Nephron progenitor cell (in vitro differentiated cells): ENCODE results near the gene CLEC1A.

Experiments
- DNase-seq: peaks from one replicate; pipeline ENCODE4 v3.0.0; 2021
- H3K27ac Mint-ChIP-seq: 2 replicates; pipeline ENCODE4 v1.8.0; 2021; ENCODE audit warnings: mild to moderate bottlenecking, moderate library complexity, mixed read lengths
- H3K27me3 Mint-ChIP-seq: 2 replicates; pipeline ENCODE4 v1.8.0; 2021; ENCODE audit warnings: mild to moderate bottlenecking, low read depth, mixed read lengths; ENCODE audit not compliant: poor library complexity
- H3K36me3 Mint-ChIP-seq: 2 replicates; pipeline ENCODE4 v1.8.0; 2021; ENCODE audit warnings: low read depth, mixed read lengths
- H3K4me1 Mint-ChIP-seq: 2 replicates; pipeline ENCODE4 v1.8.0; 2021; ENCODE audit warnings: mixed read lengths
- H3K4me3 Mint-ChIP-seq: 2 replicates; pipeline ENCODE4 v1.8.0; 2021; ENCODE audit warnings: mild to moderate bottlenecking, moderate library complexity, mixed read lengths
- H3K9me3 Mint-ChIP-seq: 2 replicates; pipeline ENCODE4 v1.8.0; 2021; ENCODE audit warnings: mild to moderate bottlenecking, moderate library complexity, mixed read lengths
- TF ChIP-seq, protein P1 (sequence below): fragments of 200-600 bp; sonication (generic); IDR thresholded peaks from 2 replicates; pipeline ENCODE4 v1.5.0; 2021; ENCODE audit warnings: antibody characterized with exemption

CLEC1A gene

DNA sequence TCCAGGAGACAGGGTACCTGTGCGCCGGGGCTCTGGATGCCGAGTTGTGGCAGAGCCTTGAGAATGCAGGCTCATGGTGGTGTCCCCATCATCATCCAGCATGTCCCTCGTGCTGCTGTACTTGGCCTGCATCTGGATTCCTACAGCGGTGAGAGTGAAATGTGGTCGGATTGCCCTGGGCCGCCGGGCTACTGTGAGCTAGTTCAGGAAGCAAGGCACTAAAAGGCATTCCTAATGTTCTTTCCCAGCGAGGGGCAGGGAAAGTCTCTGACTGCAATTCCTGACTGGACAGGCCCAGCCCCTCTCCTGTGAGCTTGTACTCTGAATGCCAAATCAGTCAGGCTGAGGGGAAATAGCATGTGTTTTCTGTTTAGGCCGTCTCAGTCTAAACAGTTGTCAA is at the start of gene CLEC1A:
CLEC1A (minus strand) TSS at position 195 of the 400 bp plus-strand sequence; CDS start at position 132, 63 bp downstream.
- TF ChIP-seq, protein P1, sequence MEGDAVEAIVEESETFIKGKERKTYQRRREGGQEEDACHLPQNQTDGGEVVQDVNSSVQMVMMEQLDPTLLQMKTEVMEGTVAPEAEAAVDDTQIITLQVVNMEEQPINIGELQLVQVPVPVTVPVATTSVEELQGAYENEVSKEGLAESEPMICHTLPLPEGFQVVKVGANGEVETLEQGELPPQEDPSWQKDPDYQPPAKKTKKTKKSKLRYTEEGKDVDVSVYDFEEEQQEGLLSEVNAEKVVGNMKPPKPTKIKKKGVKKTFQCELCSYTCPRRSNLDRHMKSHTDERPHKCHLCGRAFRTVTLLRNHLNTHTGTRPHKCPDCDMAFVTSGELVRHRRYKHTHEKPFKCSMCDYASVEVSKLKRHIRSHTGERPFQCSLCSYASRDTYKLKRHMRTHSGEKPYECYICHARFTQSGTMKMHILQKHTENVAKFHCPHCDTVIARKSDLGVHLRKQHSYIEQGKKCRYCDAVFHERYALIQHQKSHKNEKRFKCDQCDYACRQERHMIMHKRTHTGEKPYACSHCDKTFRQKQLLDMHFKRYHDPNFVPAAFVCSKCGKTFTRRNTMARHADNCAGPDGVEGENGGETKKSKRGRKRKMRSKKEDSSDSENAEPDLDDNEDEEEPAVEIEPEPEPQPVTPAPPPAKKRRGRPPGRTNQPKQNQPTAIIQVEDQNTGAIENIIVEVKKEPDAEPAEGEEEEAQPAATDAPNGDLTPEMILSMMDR: no peak
- peak within 1 kb of the TSS; percentile 64 for H3K27ac Mint-ChIP-seq
- H3K27me3 Mint-ChIP-seq: peaks cover 3% of the 10 kb centered on the region
- H3K4me3 Mint-ChIP-seq: no peak within 1 kb of the TSS
- peaks cover 6% of the 10 kb centered on the region for H3K36me3 Mint-ChIP-seq
- H3K4me1 Mint-ChIP-seq: peaks cover 34% of the 10 kb centered on the region
- peaks cover 8% of the 10 kb centered on the region for H3K9me3 Mint-ChIP-seq
- peak; percentile 42 for DNase-seq

GRCh38 chr12:10147714-10148403 is 49.1 kb upstream of the CLEC1A start:
- Mint-ChIP-seq H3K9me3 (peaks cover 5% of the 10 kb centered on the region), H3K36me3 (no peaks in the 10 kb centered on the region), H3K4me3 (no peak overlapping the region), H3K27me3 (no peaks in the 10 kb centered on the region), H3K4me1 (no peaks in the 10 kb centered on the region), H3K27ac (no peak overlapping the region)
- DNase-seq: no peak
- TF ChIP-seq, protein P1: no peak

DNA sequence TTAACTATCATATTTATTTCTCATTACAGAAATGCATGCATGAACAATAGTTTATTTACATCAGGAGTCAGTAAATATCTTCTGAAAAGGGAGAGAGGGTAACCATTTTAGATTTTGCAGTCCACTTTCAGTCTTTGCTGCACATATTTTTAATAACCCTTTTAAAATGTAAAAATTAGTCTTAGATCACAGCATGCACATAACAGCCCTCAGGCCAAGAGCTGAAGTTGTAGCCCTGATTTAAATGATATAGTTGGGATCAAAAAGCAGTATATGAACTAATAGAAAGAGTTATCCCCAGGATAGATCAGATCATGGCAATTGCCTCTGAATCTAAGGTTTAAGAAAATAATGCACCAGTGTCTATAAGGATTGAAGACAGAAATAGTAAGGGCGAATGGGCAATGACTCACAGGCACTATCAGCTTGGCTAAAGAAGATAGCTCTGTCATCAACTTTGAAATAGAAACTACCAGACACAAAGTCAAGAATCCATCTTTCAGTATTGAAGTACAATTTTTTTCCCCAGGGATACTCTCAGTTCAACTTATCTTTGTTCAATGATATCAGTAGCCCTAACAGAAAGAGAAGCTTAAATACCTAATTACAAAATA is 44.3 kb upstream of the CLEC1A start:
- no peak overlapping the region for H3K4me3 Mint-ChIP-seq
- no peaks in the 10 kb centered on the region for H3K36me3 Mint-ChIP-seq
- TF ChIP-seq, protein P1: no peak
- peaks cover 3% of the 10 kb centered on the region for H3K27me3 Mint-ChIP-seq
- H3K9me3 Mint-ChIP-seq: no peaks in the 10 kb centered on the region
- DNase-seq: no peak
- no peaks in the 10 kb centered on the region for H3K4me1 Mint-ChIP-seq
- H3K27ac Mint-ChIP-seq: no peak overlapping the region

DNA sequence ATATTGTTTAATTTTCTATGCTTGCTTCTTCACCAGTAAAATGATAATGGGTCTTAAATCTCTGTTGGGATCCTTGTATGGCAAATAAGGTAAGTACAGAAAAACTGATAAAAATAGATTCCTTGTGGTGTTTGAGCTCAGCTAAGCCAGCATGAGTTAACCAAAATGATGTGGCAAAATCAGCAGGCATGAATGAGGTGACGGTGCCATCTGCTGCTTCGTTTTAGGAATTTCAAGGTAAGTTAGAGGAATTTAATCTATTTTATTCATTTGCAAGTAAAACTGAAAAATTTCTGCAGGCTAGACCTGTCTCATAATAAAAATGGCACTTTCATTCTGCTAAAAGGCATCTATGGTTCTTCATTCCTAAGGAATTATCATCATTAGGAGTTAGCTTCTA is 41.2 kb upstream of the CLEC1A start:
- Mint-ChIP-seq H3K36me3 (no peaks in the 10 kb centered on the region), H3K4me1 (no peaks in the 10 kb centered on the region), H3K9me3 (no peaks in the 10 kb centered on the region), H3K27me3 (peaks cover 3% of the 10 kb centered on the region), H3K4me3 (no peak overlapping the region), H3K27ac (no peak overlapping the region)
- DNase-seq: peak; percentile 34
- TF ChIP-seq, protein P1: peak; percentile 62

GRCh38 chr12:10136637-10137205 is 37.9 kb upstream of the CLEC1A start:
- DNase-seq: no peak
- peaks cover 3% of the 10 kb centered on the region for H3K27me3 Mint-ChIP-seq
- no peaks in the 10 kb centered on the region for H3K9me3 Mint-ChIP-seq
- no peak overlapping the region for H3K27ac Mint-ChIP-seq
- no peaks in the 10 kb centered on the region for H3K36me3 Mint-ChIP-seq
- no peaks in the 10 kb centered on the region for H3K4me1 Mint-ChIP-seq
- no peak overlapping the region for H3K4me3 Mint-ChIP-seq
- TF ChIP-seq, protein P1: no peak
